GM19351 (cell line): ENCODE results near the gene TMEM170A.

Experiments
- ATAC-seq: cut with Tn5 transposase; IDR thresholded peaks from one replicate; pipeline ENCODE4 v1.9.1; 2021; ENCODE audit warnings: mild to moderate bottlenecking, moderate library complexity; ENCODE audit not compliant: unreplicated experiment

The TMEM170A gene

DNA sequence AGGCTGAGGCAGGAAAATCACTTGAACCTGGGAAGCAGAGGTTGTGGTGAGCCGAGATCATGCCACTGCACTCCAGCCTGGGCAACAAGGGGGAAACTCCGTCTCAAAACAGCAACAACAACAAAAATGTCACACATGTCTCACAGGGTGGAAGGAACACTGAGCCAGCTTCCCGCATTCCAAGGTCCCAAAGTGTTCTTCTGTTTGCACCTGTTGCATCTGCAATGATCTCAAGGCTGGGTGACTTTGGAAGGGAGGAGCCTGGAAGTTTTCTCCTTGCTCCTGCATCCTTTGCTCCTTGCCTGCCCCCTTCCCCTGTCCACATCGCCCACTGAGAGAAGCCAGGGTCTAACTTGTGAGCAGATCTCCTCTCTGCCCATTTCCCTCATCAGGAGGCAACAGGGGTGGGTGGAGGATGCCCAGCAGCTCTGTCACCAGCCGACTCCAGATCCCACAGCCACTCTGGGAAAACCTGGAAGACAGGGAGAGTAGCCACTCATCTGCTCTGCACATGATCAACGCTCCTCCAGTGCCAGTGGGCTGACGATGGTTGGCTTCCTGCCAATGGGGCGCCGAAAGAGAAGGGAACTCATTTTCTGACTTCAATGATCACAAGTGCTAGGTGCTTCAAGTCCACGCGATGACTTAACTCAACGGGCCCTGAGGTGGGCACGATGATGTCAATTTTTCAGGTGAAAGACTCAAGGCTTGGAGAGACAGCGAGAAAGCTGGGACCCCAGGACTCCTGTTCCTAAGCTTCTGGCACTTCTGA, 18.1 kb upstream of the TMEM170A start:
- ATAC-seq: no peak

DNA sequence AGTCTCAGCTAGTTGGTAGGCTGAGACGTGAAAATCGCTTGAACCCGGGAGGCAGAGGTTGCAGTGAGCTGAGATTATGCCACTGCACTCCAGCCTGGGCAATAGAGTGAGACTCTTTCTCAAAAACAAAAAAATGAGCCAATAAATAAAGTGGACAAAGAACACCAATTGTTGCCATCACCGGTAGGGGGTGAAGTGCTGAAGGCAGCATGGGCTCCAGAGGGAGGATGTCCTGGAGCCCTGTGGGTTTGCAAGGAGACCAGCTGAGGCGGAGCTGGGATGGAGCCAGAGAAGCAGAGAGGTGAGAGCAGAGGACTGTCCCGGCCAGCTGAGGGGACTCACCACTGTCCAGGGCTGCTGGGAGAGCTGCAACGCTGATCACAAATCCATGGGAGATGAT, 17.0 kb upstream of the TMEM170A start:
- no peak for ATAC-seq

DNA sequence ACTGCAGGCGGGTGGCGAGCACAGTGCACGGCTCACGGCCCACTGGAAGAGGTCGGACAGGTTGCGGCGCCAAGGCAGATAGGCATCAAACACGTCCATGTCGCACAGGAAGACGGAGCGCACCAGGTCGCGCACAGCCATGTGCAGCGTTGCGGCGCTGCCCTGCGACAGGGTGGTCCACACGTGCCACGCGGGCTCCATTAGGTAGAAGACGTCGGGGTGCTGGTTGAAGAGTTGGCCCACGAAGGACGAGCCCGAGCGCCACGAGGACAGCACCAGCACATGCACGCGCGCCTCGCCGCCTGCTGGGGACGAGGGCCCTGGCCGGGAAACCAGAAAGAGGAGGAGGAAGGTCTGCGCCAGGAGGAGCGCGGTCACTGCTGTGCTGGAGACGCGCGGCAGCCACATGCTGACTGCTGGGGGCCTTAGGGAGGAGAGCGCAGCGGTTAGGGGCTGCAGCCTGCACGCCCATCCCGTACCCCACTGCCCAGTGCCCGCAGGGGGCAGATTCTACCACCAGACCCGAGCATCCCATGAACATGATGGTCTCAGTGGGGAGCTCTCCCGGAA, 15.0 kb upstream of the TMEM170A start:
- no peak for ATAC-seq

DNA sequence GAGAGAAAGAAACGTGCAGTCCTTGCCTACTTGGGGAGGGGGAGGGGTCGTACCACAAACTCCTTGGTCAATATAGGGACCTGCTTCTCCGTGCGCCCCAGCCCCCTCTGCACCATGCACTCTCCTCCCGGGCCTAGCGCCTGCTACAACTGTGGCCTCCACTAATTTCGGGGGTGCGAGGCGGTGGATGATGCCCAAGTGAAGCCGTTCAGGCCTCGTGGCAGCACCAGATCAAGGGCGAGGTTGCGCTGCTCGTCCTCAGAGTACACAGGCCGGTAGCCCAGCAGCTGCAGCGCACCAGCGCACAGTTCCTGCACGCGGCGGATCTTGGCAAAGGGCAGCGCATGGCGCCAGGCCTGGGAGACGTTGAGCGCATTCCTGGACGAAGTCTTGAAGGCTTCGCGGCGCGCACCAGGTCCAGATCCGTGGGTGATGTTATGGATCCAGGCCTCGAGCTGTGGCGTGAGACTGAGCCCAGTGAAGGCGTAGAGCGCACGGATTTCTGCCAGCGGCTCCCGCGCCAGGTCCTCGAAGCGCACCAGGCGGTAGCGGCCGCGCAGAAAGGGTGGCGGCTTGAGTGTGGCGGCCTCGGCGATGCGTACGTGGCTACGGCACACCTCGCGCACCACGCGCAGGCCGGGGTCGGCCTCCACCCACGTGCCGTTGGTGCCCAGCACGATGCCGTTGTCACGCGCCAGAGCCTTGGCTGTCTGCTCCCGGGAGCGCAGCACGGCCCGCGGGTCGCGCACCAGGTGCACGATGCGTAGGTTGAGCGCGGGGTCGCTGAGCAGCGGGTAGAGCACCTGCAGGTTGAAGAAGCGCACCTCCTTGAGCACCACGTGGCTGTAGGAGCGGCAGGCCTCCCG, 14.2 kb upstream of the TMEM170A start:
- no peak for ATAC-seq

DNA sequence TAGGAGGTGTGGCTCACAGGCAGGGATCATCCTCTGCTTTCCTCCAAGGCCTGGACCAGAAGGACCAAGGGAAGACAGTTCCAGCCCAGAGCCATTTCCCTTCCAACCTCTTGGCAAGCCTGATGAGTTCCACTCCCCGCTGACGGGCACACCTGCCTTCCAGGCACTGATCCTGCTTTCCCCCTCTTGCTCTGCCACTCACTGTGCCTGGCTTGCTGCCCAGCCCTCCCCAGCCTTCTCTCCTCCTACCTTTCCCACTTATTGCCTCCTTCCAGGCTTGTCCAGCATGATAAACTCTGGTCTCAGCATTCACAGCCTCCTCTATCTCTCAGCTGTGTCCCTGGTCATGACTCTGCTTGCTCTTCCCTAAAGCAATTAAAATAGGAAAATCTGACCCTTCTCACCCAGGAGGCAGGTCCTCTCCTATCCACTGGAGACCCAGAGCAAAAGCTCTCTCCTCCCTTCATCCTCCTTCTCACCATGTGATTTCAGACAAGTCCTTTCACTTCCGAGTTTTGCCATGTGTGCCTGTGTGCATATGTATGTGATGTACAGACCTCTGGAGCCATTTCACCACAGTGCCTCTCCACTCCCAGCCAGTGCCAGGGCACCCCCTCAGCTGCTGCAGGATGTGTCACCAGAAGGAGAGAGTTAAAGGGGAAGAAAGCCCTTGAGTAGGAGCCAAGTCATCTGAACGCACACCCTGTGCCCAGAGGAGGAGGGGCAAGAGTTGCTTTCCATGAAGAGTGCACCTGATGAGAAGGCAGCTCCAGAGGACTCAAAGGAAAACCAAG, 13.4 kb upstream of the TMEM170A start:
- no peak for ATAC-seq

DNA sequence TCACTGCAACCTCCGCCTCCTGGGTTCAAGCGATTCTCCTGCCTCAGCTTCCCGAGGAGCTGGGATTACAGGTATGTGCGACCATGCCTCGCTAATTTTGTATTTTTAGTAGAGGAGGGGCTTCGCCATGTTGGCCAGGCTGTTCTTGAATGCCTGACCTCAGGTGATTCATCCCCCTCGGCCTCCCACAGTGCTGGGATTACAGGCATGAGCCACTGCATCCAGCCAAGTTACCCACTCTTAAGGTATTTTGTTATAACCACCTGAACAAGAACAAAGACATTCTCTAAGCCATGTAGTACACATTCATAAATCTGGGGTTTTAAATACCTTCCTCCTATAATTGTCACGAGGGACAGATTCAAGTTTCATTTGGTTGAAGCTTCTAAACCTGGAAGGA, 12.3 kb upstream of the TMEM170A start:
- no peak for ATAC-seq

DNA sequence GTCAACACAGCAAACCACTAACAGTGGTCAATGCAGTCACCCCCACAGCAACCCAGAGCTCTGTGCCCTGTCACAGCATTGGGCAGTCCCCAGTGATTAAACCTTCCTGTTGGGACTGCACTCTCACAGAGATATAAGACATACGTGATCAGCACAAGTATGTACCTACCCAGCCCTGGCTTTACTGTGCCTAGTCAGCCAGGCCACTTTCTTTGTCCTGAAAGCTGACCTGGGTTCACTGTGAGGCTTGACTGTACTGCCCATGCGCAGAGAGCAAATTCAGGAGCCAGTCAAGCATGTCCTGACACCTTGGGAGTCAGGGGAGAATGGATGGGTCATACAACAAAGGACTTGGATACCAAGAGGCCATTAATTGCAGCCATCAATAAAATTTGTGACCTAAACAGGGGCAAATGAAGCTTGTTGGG, 10.9 kb upstream of the TMEM170A start:
- no peak for ATAC-seq

DNA sequence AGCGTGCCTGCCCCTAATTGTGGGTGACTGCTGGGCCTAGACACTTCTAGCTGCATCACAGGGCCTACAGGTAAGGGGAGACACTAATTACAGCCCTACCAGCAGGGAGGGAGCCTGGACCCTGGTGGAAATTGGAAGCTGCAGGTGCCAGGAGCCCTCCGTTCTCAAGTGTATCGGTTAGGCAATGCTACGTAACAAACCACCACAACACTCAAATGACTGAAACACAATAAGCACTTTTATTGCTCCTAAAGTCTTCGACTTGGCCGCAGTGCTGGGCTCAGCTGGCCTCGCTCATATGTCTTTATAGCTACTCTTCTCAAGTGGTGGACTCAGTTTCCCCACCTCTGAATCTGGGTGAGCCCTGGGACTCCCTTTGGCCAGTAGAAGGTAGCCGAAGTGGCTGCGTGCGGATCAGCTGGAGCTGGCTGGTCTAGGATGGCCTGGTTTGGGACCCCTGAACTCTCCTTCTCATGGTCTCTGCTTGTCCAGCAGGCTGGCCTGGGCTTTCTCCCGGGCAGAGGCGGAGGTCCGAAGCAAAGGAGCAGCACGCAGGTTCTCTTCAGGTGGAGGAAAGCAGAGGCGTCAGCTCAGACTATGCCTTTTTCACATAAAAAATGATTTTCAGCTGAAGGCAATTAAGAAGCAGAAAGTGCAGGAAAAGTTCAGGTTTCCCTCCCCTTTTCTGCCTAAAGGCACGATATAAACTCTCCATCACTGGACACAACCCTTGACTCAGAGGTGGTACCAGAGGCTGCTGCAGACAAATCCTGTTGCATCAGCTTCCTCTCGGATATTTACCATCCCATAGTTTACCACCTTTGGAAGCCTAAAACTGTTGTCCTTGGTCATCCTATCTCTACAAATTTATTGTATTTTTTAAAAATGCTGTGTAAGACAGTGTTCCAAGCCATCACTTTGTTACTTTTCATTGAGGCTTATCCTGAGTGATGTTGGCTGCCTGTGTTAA, 8.7 kb upstream of the TMEM170A start:
- ATAC-seq: no peak

DNA sequence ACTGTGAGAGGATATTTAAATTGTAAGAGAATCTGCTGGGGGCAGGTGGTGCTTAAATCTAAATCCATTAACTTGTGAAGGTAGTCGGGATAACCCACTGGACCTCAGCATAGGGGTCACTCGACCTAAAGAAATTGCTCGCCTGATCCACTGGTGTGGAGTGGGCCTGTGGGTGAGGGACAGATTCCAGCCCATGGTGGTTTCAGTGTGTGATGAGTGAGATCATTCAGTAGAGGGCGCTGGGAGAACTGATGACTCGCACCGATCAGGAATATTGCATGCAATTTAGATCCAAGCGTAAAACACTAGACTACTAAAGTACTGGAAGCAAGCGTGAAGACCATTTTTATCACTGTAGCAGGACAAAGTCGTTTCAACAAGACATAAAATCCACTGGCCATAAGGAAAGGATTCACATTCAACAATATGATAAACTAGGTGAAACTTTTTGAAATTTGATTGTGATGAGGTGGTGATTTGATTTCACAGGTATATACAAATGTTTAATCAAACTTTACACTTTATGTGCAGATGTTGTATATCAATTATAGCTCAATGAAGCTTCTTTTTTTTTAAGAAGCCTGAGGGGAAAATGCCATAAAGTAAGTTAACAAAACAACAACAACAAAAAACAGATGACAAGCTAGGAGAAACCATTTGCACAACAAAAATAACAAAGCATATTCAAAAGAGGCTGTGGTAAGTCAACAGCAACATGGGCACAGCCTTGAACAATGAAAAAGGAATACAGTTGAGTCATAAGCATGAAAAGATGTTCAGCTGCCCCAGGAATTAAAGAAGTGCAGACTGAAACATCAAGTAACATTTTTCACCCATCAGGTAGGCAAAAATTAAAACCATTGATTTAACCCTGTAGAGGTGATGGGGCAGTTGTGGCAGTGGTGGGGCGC, 7.5 kb upstream of the TMEM170A start:
- ATAC-seq: peak; percentile 79

DNA sequence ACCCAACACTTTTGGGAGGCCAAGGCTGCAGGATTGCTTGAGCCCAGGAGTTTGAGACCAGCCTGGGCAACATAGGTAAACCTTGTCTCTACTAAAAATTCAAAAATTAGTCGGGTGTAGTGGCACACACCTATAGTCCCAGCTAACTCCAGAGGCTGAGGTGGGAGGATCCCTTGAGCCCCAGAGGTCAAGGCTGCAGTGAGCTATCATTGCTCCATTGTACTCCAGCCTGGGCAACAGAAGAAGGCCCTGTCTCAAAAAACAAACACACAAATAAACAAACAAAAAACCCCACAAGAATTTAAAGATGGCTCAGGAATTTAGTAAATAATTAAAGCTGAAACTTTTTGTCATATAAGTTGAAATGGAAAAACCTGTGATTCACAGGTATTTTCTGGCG, 2.3 kb upstream of the TMEM170A start:
- ATAC-seq: no peak

DNA sequence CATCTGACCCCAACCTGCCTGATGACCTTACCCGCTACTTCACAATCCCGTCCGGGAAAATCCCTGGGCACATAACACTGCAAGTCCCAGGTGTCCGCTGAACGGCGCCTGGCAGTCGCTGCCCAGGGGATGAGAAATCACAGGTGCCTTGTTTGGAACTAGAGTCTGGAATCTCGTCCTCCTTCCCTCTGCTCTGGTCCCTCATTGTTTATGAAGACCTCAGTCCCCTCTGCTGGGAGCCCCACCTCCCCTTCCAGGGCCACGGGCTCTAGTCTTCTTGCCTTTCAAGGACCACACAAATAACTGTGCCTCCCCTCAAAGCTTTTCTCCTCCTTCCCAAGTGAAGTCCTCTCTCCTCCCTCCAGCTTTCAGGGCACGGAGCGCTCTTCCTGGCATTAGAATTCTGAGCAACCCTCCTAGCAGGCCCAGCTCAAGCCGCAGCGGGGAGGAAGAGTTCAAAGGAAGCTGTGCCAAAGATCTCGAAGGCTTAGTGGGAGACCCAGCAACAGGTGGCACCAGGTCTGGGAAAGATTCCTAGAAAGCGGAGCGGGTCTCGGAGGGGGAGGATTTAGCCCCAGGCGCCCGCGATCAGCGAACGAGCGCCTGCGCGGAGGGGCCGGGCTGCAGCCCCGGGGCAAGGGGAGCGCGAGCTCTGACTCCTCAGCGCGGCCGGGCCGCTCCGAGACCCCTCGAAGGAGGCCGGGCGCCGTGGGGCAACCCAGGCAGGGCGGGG, 934 bp downstream of the TMEM170A start:
- ATAC-seq: peak; percentile 10

DNA sequence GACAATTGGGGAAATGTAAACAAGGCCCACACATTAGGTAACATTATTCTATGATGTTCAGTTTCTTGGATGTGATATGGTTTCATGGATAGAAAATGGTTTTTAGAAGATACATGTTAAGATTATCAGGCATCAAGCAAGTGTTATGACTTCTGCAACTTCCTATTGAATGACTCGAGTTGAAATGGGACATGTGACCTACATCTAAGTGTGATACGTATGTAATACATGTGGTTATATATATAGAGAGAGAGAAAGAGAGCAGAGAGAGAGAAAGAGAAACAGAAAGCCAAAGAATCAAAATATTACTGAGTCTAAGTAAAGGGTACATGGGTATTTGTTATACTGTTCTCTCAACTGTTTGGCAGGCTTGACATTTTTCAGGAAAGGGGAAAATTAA, 1.7 kb downstream of the TMEM170A start:
- ATAC-seq: peak; percentile 26

DNA sequence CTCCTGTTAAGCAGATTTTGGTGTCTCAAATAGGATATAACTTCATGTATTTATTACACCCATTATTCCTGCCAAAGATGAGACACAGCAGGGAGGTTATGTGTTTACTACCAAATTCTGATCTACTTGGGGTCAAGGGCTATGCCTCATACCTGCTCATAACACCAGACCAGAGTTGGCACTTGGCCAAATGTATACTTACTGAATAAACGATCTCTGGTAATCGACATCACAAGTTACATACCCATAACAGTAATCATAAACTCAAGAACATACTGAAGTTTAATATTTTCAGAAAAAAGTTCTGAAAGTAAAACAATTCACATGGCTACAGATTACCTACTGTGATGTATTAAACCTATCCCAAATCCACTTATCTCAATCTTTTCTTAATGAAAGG, 2.9 kb downstream of the TMEM170A start:
- ATAC-seq: no peak

DNA sequence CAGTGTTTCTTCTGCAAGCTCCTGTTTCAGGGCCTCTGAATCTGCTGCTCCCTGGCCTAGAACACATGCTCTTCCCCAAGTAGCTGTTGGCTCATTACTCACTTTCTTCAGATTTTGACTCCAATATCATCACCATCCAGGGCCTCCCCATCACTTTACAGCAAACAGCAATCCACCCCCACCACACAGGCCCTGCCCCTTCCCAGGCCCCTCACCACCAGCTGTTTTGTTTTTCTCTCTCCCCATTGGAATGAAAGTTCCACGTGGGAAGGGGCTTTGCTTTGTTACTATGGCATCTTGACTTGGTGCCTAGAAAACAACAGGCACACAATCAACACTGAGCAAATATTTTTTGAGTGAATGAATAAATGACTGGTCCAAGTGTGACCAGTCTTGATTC, 4.0 kb downstream of the TMEM170A start:
- no peak for ATAC-seq

DNA sequence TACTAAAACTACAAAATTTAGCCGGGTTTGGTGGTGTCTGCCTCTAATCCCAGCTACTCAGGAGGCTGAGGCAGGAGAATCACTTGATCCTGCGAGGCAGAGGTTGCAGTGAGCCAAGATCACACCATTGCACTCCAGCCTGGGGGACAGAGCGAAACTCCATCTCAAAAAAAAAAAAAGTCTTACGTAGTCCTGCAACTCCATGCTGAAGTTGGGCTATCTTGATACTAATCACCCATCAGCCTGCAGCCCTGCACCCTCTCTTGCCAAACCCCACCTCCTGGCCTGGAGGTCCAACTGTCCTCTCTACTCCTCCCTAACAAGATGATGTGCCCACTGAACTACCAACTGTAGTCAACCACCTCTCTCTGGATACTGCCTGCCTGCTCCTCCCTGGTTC, 4.8 kb downstream of the TMEM170A start:
- ATAC-seq: no peak

DNA sequence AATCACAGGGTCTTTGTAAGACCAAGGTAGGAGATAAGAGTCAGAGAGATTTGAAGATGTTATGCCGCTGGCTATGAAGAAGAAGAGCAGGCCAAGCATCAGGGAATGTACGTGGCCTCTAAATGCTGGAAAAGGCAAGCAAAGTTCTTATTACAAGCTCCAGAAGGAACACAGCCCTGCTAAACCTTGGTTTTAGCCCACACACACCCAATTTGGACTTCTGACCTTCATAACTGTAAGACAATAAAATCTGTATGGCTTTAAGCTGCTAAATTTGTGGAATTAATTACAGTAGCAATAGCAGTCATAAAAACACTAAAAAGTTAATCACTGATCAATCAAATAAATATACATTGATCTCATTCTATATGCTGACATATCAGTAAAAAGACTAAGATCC, 6.0 kb downstream of the TMEM170A start:
- no peak for ATAC-seq

DNA sequence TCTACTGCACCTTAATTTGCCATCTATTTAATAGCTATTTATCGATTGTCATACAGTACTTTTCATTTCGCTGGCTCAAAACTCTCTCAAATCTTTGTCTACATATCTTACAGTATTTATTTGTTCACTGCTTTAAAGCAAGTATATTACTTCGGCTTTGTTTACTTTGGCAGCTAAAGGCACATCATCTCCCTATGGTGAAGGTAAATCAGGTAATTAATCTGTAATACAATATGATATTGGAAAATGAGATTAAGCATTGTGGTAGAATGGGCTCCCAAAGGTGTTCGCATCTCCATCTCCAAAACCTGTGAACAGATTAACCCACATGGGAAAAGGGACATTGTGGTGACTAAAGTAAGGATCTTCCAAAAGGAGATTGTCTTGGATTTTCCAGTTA, 6.5 kb downstream of the TMEM170A start:
- no peak for ATAC-seq

DNA sequence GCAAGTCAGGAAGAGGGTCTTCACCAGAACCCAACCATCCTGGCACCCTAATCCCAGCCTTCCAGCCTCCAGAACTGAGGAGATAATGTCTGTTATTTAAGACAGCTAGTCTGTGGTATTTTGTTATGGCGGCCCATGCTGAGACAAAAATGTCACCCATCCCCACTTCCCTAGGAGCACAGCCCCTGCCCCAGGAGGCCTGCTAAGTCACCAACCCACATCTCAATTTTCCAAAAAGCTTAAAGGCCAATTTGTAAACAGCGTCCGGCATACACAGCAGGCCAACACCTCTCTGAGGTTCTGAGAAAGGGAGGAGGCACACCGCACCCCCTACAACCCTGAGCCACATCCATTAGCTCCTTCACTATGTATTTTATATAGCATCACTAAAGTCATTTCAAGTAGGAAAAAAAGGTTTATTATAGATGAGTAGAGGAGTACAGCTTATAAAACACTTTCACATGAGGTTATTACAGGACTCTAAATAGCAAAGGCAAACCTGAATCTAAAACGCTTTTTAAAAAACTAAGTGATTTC, 6.9 kb downstream of the TMEM170A start:
- no peak for ATAC-seq
